Esophagus muscularis mucosa (tissue), 4 donors: ENCODE measurements around the gene PGLYRP3. TPM values are rescaled to one million over a fixed set of nuclear protein-coding genes. Genes with fewer than 3 reads are reported as not detected.

Source experiments
- DNase-seq: peaks from one replicate; pipeline ENCODE4 v3.0.0-alpha.2; 2017; ENCODE audit errors: extremely low spot score
- H3K27ac ChIP-seq, 4 donors: fragments of 200-600 bp; sonication (generic); replicated peaks in 1 of 4; 1 replicate in 3 of 4; 2 replicates in 1 of 4; pipeline ENCODE4 v1.5.1; 2016 to 2019; ENCODE audit warnings: mild to moderate bottlenecking in 1 of 4
- H3K27me3 ChIP-seq, 4 donors: fragments of 200-600 bp; sonication (generic); one replicate each; pipeline versions ENCODE4 v1.5.1 to v1.6.0; 2016 to 2019
- H3K36me3 ChIP-seq, 4 donors: fragments of 200-600 bp; sonication (generic); one replicate each; pipeline ENCODE4 v1.5.1; 2016 to 2019
- H3K4me1 ChIP-seq, 4 donors: fragments of 200-600 bp; sonication (generic); one replicate each; pipeline ENCODE4 v1.5.1; 2016 to 2019
- H3K4me3 ChIP-seq, 4 donors: fragments of 200-600 bp; sonication (generic); 1 replicate in 2 of 4; 2 replicates in 2 of 4; pipeline ENCODE4 v1.5.1; 2016 to 2019; ENCODE audit warnings: mild to moderate bottlenecking in 4 of 4, moderate library complexity in 1 of 4
- H3K9me3 ChIP-seq, 4 donors: fragments of 200-600 bp; sonication (generic); 1 replicate in 3 of 4; 2 replicates in 1 of 4; pipeline ENCODE4 v1.5.1; 2016 to 2019
- CTCF ChIP-seq, 3 experiments: fragments of 200-600 bp in 2 of 3; fragments of 450-650 bp in 1 of 3; sonication (generic) in 2 of 3; IDR thresholded peaks; one replicate each; pipeline ENCODE4 v1.5.1; 2017 to 2019; ENCODE audit warnings: antibody characterized with exemption in 3 of 3, mild to moderate bottlenecking in 2 of 3, moderate library complexity in 1 of 3
- EP300 ChIP-seq: sonication (generic); formaldehyde crosslinking; IDR thresholded peaks from one replicate; pipeline ENCODE4 v1.6.1; 2017; ENCODE audit warnings: antibody characterized with exemption
- POLR2A ChIP-seq: fragments of 450-650 bp; IDR thresholded peaks from one replicate; pipeline ENCODE4 v1.6.1; 2017; ENCODE audit warnings: antibody characterized with exemption, moderate library complexity, mild to moderate bottlenecking, low read depth
- POLR2AphosphoS5 ChIP-seq, 2 donors: sonication (generic); formaldehyde crosslinking; IDR thresholded peaks; one replicate each; pipeline ENCODE4 v1.6.1; 2017; ENCODE audit warnings: antibody characterized with exemption in 2 of 2
- WGBS: methylation state at CpG from one replicate; pipeline ENCODE4 v1.1.5; 2018; 5-methylcytosine and 5-hydroxymethylcytosine counted together
- intact Hi-C: fragments of 100-400 bp; cut with DNase I; formaldehyde crosslinking; loops from one replicate; pipeline ENCODE4 v1.15.1; 2023
- total RNA-seq, 4 donors: library from RNA; depleted of rRNA; stranded (reverse); fragments of >200 nt; gene quantifications; one replicate each; pipeline versions ENCODE4 v1.1.0 to v1.2.1, GENCODE V29; 2016

Gene PGLYRP3
- total RNA-seq, 4 donors from 2014 or later = not detected

- intact Hi-C loops = no loop called here
Observed at GRCh38 chr1:153359241-153359640, 46.5 kb upstream of the PGLYRP3 start.

GRCh38 chr1:153358691-153358975, 45.9 kb upstream of the PGLYRP3 start:
- intact Hi-C loops = no loop called here

More at GRCh38 chr1:153359241-153359640, 46.5 kb upstream of the PGLYRP3 start:
- Histone ChIP-seq H3K36me3 (no peaks in the 10 kb centered on the region), H3K27me3 (peaks cover 0 to 6% (median 0%) of the 10 kb centered on the region in 4 donors), H3K4me3 (peak overlapping the region in 3 of 4 donors; percentile 12 to 38 (median 15)), H3K9me3 (no peaks in the 10 kb centered on the region), H3K27ac (no peak overlapping the region), H3K4me1 (no peaks in the 10 kb centered on the region)
- TF ChIP-seq POLR2A (no peak), POLR2AphosphoS5 (IDR thresholded peaks at IDR 0.05) (no peak), CTCF (IDR thresholded peaks at IDR 0.05) (no peak), EP300 (no peak)
- 96% methylated on average over 6 of the region's 6 CpGs for WGBS
- DNase-seq = no peak

GRCh38 chr1:153357853-153358690, 45.3 kb upstream of the PGLYRP3 start, which contains the start of gene S100A9:
Gene S100A9, plus strand, starts transcription at chr1:153357854. Its CDS starts 430 bp downstream, at chr1:153358284.
- intact Hi-C loops = no loop called here
- no peak for TF ChIP-seq POLR2AphosphoS5 (IDR thresholded peaks at IDR 0.05)
- TF ChIP-seq EP300 = no peak
- TF ChIP-seq CTCF (IDR thresholded peaks at IDR 0.05) = no peak
- peak; percentile 18 for TF ChIP-seq POLR2A
- Histone ChIP-seq H3K27me3 (peaks cover 0 to 11% (median 0%) of the 10 kb centered on the region in 4 donors), H3K4me1 (no peaks in the 10 kb centered on the region), H3K36me3 (no peaks in the 10 kb centered on the region), H3K27ac (peak within 1 kb of the TSS in 2 of 4 donors; percentile 23 to 46), H3K9me3 (no peaks in the 10 kb centered on the region), H3K4me3 (peak within 1 kb of the TSS; percentile 1 to 38 (median 14))
- 68% methylated on average over 11 of the region's 11 CpGs for WGBS
- no peak for DNase-seq

More at GRCh38 chr1:153358691-153358975, 45.9 kb upstream of the PGLYRP3 start:
- DNase-seq = peak; percentile 57
- no peaks in the 10 kb centered on the region for H3K4me1 ChIP-seq
- H3K4me3 ChIP-seq = peak overlapping the region; percentile 1 to 38 (median 14)
- H3K27me3 ChIP-seq = peaks cover 0 to 6% (median 0%) of the 10 kb centered on the region in 4 donors
- WGBS = 91% methylated on average over 3 of the region's 3 CpGs
- H3K27ac ChIP-seq = peak overlapping the region in 1 of 4 donors; percentile 23
- no peak for TF ChIP-seq CTCF (IDR thresholded peaks at IDR 0.05)
- no peak for TF ChIP-seq POLR2AphosphoS5 (IDR thresholded peaks at IDR 0.05)
- TF ChIP-seq EP300 = no peak
- TF ChIP-seq POLR2A = no peak
- H3K9me3 ChIP-seq = no peaks in the 10 kb centered on the region
- no peaks in the 10 kb centered on the region for H3K36me3 ChIP-seq

GRCh38 chr1:153357076-153357852, 44.5 kb upstream of the PGLYRP3 start:
- no peak overlapping the region for H3K4me3 ChIP-seq
- H3K27ac ChIP-seq = peak overlapping the region in 1 of 4 donors; percentile 46
- TF ChIP-seq POLR2A (no peak), EP300 (no peak), POLR2AphosphoS5 (IDR thresholded peaks at IDR 0.05) (peak in 1 of 2 donors; percentile 47)
- 62% methylated on average over 10 of the region's 10 CpGs for WGBS
- intact Hi-C loops = no loop called here
- DNase-seq = peak; percentile 92
- H3K27me3 ChIP-seq = peaks cover 0 to 19% (median 0%) of the 10 kb centered on the region in 4 donors
- H3K4me1 ChIP-seq = no peaks in the 10 kb centered on the region
- H3K36me3 ChIP-seq = no peaks in the 10 kb centered on the region
- no peaks in the 10 kb centered on the region for H3K9me3 ChIP-seq
